GM19372 (cell line): ENCODE data around the gene CSPG4.

Experiments used
- ATAC-seq: cut with Tn5 transposase; IDR thresholded peaks from one replicate; pipeline ENCODE4 v1.9.1; 2021; ENCODE audit warnings: mild to moderate bottlenecking, low read depth, moderate library complexity; ENCODE audit not compliant: unreplicated experiment

Gene CSPG4

DNA sequence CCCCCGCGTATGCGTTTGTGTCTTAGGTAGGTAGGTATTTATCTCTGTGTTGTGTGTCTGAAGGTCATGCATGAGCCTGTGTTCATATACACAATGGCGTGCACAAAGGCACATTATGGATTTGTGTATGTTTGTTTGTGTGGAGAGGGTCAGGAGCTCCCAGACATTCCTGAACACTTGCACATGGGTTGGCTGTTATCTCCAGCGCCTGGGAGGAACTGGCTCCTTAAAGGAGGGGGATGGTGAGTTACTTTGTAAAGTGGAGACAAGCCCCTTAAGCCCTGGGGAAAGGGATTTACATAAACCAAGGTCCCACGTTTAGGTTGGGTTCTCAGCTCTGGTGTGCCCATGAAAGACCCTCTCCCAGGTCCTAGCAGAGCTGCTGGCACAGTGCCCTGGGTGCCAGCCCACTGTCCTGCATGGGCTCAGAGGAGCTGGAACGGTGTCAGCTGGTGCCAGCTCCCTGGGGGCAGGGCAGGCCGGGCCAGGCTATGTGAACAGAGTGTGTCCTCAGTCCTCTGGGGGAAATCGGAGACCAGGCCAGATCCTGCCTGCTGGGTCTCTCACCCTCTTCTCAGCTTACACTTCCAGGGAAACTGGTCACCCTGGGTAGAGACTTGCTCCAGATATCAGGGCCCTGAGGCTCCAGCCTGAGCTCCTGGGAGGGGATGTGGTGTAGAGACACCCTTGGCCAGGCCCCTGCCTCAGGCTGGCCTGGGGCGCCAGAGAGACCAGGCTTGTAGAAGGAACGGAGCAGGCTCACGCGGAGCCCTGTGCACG is 39.8 kb downstream of the CSPG4 start:
- ATAC-seq: no peak

DNA sequence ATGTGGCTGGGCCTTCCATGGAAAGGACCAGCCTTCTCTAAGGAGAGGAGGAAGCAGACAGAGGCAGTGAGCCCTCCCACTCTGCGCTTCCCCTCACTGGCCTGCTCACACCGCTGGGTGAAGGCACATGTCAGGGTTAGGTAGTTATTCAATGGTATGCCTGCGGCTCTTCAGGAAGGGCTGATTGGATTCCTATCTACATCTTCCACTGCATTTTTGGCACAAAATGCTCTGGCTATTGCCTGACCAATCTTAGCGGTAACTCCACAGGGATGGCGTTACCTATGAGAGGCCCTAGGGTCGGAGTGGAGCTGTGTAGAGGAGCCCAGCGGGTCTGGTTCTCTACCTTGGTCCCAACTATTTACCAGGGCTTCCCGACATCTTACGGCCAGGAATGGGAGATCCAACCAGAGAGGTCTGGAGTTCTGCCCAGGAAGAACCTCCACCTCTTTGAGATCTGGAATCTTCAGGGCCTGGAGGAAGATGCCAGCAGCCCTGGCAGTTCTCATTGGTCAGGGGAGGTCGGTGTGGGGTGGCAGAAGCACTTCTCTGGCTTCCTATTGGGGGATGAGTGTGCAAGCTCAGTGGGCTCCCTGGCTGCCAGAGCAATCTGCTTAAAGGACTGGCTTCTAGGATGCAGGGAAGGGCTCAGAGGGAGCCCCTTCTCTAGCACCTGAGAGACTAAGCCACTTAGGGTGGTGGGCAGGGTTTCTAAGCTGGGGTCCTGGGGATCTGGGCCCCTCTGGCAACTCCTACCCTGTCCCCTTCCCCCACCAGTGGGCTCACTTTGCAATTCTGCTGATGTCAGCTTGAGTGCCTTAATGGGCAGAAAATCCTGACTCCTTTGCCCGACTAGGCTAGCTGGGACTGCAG is 40.7 kb downstream of the CSPG4 start:
- no peak for ATAC-seq

- no peak for ATAC-seq
These were observed 42.8 kb downstream of the CSPG4 start for GRCh38 chr15:75669879-75670212.

DNA sequence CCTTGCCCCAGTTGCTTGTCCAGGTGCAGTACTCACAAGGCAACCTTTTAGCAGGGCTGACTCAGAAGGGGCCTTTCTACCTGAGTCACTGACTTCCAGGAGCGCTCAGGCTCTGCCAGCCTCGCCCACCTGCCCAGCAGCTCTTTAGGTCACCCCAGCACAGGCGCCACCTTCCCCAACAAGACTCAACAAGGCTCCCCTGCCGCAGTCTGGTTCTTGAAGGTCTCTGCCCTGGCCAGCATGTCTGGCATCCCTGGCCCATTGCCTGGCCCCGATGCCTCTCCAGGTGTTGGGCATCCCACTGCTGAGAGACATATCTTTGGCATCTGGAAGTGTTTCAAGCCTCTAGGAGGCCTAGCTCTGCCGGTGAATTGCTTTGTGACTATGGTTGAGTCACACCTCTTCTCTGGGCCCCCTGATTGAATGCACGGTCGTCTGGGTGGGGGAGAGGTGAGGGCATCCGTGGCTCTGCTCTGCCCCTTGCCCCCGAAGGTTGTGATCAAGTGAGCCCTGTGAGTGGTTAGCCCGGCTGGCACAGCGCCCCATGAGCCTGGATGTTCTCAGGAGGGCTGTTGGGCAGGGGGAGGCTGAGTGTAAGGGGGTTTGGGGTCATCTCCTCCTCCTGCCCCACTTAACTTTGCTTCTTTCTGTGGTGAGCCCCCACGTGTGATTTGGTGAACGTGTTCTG is 43.3 kb downstream of the CSPG4 start:
- no peak for ATAC-seq

- ATAC-seq: no peak
These were observed 45.7 kb downstream of the CSPG4 start for GRCh38 chr15:75666823-75667501.

DNA sequence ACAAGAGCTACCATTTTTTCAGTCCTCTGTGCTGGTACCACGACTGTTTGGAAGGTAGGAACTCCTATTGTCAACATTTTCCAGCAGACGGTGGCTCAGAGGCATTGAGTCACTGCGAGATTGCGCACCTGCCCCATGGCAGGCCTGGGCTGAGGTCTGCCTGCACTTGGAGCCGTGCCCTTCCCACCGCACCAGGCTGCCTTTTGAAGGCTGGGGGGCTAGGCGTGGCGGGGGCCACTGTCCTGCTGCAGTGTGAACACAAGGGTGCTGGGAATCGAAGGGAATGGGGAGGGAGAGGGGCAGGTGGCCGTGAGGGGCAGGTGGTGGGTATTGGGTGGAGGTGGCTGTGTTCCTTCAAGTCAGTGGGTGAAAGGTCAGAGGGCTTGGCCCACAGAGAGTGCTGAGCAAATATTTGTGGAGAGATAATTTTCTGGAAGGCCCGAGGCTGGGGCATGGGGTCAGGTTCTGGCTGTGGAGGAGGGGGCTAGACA is 48.7 kb downstream of the CSPG4 start:
- no peak for ATAC-seq

- no peak for ATAC-seq
These were observed 49.7 kb downstream of the CSPG4 start for GRCh38 chr15:75662823-75663519.

- no peak for ATAC-seq
These were observed 50.9 kb downstream of the CSPG4 start for GRCh38 chr15:75661756-75662140.

- no peak for ATAC-seq
These were observed 51.4 kb downstream of the CSPG4 start for GRCh38 chr15:75661100-75661755.

GRCh38 chr15:75659928-75660645 is 52.6 kb downstream of the CSPG4 start:
- ATAC-seq: no peak

DNA sequence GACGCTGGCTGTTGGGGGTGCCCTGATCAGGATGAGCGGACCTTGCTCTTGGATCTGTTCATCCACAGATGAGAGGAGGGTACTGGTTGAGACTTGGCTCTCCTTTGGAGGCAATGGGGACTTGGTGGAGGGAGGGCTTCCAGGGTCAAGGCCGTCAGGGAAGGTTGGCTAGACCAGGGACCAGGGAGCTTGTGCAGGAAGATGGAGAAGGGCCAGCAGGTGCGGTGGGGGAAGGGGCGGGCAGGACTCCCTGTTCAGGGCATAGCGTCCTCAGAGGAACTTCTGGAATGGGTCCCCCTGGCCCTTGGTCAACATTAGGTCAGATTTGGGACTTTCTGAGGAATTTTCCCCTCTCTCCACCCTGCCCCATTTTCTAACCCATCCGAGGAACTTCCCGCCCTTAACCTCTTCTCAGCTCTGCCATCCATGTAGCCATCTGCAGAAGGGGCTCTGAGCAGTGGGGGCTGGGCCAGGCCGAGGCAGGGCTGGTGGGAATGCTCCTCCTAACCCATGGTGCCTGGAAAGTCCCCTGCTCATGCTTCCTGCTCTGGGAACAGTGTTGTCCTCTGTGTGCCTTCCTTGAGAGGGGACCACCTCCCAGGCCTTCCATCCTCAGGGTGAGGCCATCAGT is 53.4 kb downstream of the CSPG4 start:
- ATAC-seq: no peak

- ATAC-seq: no peak
These were observed 55.8 kb downstream of the CSPG4 start for GRCh38 chr15:75656813-75657212.

DNA sequence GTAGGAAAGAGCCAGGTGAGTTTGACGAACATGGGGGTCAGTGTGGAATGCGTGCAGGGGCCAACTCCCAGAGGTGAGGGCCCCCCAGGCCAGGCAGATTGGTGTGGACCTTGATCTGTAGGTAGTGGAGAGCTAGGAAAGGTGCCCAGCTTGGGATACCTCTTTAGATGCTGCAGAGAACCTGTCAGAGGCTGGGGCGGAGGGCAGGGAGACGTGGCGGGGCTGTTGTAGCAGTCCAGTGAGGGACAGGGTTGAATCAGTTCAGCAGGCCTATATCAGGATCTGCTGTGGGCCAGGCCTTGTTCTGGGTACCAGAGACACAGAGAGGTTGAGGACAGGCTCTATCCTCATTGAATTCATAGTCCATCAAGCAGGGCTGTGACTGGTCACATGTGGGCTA is 56.3 kb downstream of the CSPG4 start:
- ATAC-seq: no peak

GRCh38 chr15:75655931-75656330 is 56.7 kb downstream of the CSPG4 start:
- no peak for ATAC-seq

- ATAC-seq: no peak
These were observed 58.3 kb downstream of the CSPG4 start for GRCh38 chr15:75654201-75654907.

- ATAC-seq: no peak
These were observed 59.2 kb downstream of the CSPG4 start for GRCh38 chr15:75653347-75653913.

DNA sequence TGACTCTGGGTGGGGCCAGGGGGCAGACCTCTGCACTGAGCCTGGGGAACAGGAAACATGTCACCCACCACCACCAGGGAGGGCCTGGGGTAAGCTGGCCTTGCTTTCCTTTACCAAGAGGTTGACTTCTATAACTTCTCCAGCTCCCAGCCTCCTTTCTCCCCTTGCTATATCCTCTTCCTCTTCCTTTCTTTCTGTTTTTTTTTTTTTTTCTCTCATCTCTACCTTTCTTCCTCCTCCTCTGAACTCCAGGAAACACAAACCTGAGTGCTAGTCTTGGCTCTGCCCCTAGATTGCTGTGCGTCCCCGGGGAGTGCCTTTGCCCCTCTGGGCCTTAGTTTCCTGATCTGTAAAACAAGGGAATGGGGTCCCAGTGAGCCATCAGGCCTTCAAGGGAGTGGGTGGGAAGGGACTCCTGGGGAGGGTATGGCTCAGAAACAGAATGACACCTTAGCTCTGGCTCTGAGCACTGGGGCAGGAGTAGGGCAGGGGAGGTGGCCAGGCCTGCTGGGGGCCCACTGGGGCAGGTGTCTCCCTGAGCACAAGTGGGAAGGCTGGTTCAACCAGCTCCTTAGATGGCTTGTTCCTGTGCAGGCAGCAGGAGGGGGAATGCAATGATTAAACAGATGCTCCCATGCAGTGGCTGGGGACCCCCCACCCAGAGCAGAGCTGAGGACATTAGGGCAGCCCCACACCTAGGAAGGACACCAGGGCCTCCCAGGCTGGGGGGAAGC is 60.7 kb downstream of the CSPG4 start:
- ATAC-seq: no peak
